Measurements from ENCODE around the gene TACC3. TPM values are rescaled to one million over a fixed set of nuclear protein-coding genes. Genes with fewer than 3 reads are reported as not detected.

The TACC3 gene
- total and polyA plus RNA-seq, 2 of the 8 experiments (the other 6 are each of a cell fraction or from before 2014, with no cell fraction given): 73.8 to 148 TPM

GRCh38 chr4:1716065-1716945, 5.0 kb upstream of the TACC3 start:
- no peak overlapping the region for H3K56ac ChIP-seq (replicated peaks; ENCODE audit: insufficient read length, low read depth, low read length)
- no peak overlapping the region for H3K4me2 ChIP-seq (ENCODE audit: insufficient read depth in 1 of 2, low read depth in 2 of 2, low read length in 2 of 2)
- H3K18ac ChIP-seq (ENCODE audit: extremely low read depth, low read length): no peak overlapping the region
- no peak overlapping the region for H2BK120ac ChIP-seq (replicated peaks; ENCODE audit: low read depth, low read length)
- peaks cover 0 to 10% (median 4%) of the 10 kb centered on the region in 4 experiments; a peak in 3 of 8 replicates for H3K36me3 ChIP-seq (ENCODE audit: control insufficient read depth in 2 of 4, insufficient read depth in 4 of 4, low read length in 3 of 4)
- no peaks in the 10 kb centered on the region for H3K27me3 ChIP-seq (replicated peaks in 1 of 4; ENCODE audit: control insufficient read depth in 3 of 4, extremely low read depth in 1 of 4, insufficient read depth in 3 of 4, low read length in 3 of 4)
- H3K9ac ChIP-seq (replicated peaks in 1 of 4; ENCODE audit: extremely low read depth in 1 of 4, low read depth in 3 of 4, low read length in 3 of 4): no peak overlapping the region; a peak in 1 of 7 replicates
- no peak for DNase-seq (ENCODE audit: low read depth in 1 of 2, low spot score in 2 of 2)
- no peak overlapping the region for H2AFZ ChIP-seq (ENCODE audit: low read length)
- no peaks in the 10 kb centered on the region for H3K9me3 ChIP-seq (ENCODE audit: insufficient read depth in 2 of 2, low read depth in 1 of 2, low read length in 1 of 2)
- FAIRE-seq: no peak
- no peak overlapping the region for H3K4ac ChIP-seq (replicated peaks; ENCODE audit: insufficient read length, low read depth, low read length)
- H4K5ac ChIP-seq (ENCODE audit: insufficient read length, low read depth, low read length): no peak overlapping the region
- H4K8ac ChIP-seq (ENCODE audit: extremely low read depth, insufficient read depth, low read length): no peak overlapping the region
- POLR2A ChIA-PET (ENCODE audit: partially characterized antibody): interaction anchor here (0.6 to 1.7 kb wide), 4 partner anchors 10 to 26 kb away, joined by 3 to 4 read pairs (median 3); no protein-coding TSS in a partner anchor
- peaks cover 0 to 18% (median 11%) of the 10 kb centered on the region in 4 experiments; a peak in 6 of 7 replicates for H3K4me1 ChIP-seq (replicated peaks in 1 of 4; ENCODE audit: control insufficient read depth in 3 of 4, insufficient read depth in 4 of 4, low read length in 3 of 4)
- peaks cover 3 to 19% of the 10 kb centered on the region in 2 experiments for H4K20me1 ChIP-seq (replicated peaks in 1 of 2; ENCODE audit: control insufficient read depth in 1 of 2, insufficient read depth in 2 of 2, low read length in 2 of 2)
- no peak overlapping the region for H4K91ac ChIP-seq (replicated peaks; ENCODE audit: insufficient read length, low read length)
- H2BK15ac ChIP-seq (ENCODE audit: low read length): no peak overlapping the region
- no peak overlapping the region for H2BK20ac ChIP-seq (ENCODE audit: low read length)
- H3K23me2 ChIP-seq (ENCODE audit: low read depth, low read length): peaks cover 15% of the 10 kb centered on the region
- no peak overlapping the region for H3K14ac ChIP-seq (ENCODE audit: insufficient read length)
- H3K79me2 ChIP-seq (ENCODE audit: control insufficient read depth in 1 of 2, insufficient read depth in 2 of 2, low read length in 2 of 2): peaks cover 0 to 13% of the 10 kb centered on the region in 2 experiments; a peak in 2 of 4 replicates
- CTCF ChIA-PET (ENCODE audit: partially characterized antibody): no interaction called here
- H2BK5ac ChIP-seq (ENCODE audit: low read depth, low read length): no peak overlapping the region
- no peak overlapping the region for H3K23ac ChIP-seq (ENCODE audit: insufficient read length)
- H3K79me1 ChIP-seq (ENCODE audit: low read depth, low read length): peaks cover 13% of the 10 kb centered on the region
- H2BK12ac ChIP-seq (ENCODE audit: low read depth, low read length): no peak overlapping the region
- H3K4me3 ChIP-seq (ENCODE audit: extremely low read depth in 1 of 4, insufficient read depth in 2 of 4, low read depth in 3 of 4, low read length in 4 of 4): no peak overlapping the region
- H2AK5ac ChIP-seq (ENCODE audit: low read depth, low read length): no peak overlapping the region
- no peak overlapping the region for H3K27ac ChIP-seq (ENCODE audit: low read depth, low read length)
- WGBS, 2 experiments (ENCODE audit: extremely low coverage in 1 of 2, insufficient coverage in 1 of 2, insufficient read length in 1 of 2, insufficient replicate concordance in 2 of 2, low coverage in 1 of 2, low lambda C conversion rate in 2 of 2, missing lambda C conversion rate in 1 of 2): 86% methylated on average over 13 of the region's 15 CpGs; no CpG with 5 or more reads in 1 of the 2 experiments
- TF ChIP-seq TAF7 (optimal IDR thresholded peaks at IDR 0.05; ENCODE audit: borderline replicate concordance, low read depth, low read length) (no peak), RAD21 (IDR thresholded peaks at IDR 0.05 in 1 of 2, conservative IDR thresholded peaks at IDR 0.05 in 1 of 2; ENCODE audit: low read depth in 2 of 2, low read length in 2 of 2) (no peak), SAP30 (IDR thresholded peaks at IDR 0.05; ENCODE audit: insufficient read depth, insufficient replicate concordance, low read length) (no peak), KDM5A (IDR thresholded peaks at IDR 0.05; ENCODE audit: low read length) (no peak), CBX8 (IDR thresholded peaks at IDR 0.05; ENCODE audit: borderline replicate concordance, low read depth, low read length) (no peak), CTCF (IDR thresholded peaks at IDR 0.05; ENCODE audit: control extremely low read depth in 1 of 3, insufficient read depth in 1 of 3, low read depth in 1 of 3, low read length in 3 of 3) (no peak), CHD2 (IDR thresholded peaks at IDR 0.05; ENCODE audit: low read length) (no peak), GABPA (IDR thresholded peaks at IDR 0.05; ENCODE audit: borderline replicate concordance, insufficient read depth, low read length) (no peak)
